CD14-positive monocyte (primary cell): Measurements from ENCODE around the gene TSPAN3. TPM values are rescaled to one million over a fixed set of nuclear protein-coding genes. Genes with fewer than 3 reads are reported as not detected.

Experiments
- DNase-seq, 3 donors: peaks; one replicate each; pipeline ENCODE4 v3.0.0-alpha.2; 2011 to 2022
- H2AFZ ChIP-seq: 2 replicates; pipeline ENCODE4 v1.6.0; 2012; ENCODE audit warnings: mild to moderate bottlenecking, low read depth, low read length, inconsistent platforms; ENCODE audit not compliant: insufficient read depth, poor library complexity, severe bottlenecking
- H3K27ac ChIP-seq, 2 donors: 1 replicate in 1 of 2; 2 replicates in 1 of 2; pipeline ENCODE4 v1.5.1; 2012 to 2013; ENCODE audit warnings: low read length in 2 of 2, control low read depth in 1 of 2, inconsistent platforms in 1 of 2, low read depth in 1 of 2, mild to moderate bottlenecking in 1 of 2
- H3K27me3 ChIP-seq, 2 donors: one replicate each; pipeline versions ENCODE4 v1.6.0 to v1.6.1; 2011 to 2013; ENCODE audit warnings: low read length in 2 of 2; ENCODE audit not compliant: control insufficient read depth in 2 of 2, insufficient read depth in 2 of 2
- H3K36me3 ChIP-seq, 2 donors: replicated peaks in 1 of 2; 1 replicate in 1 of 2; 2 replicates in 1 of 2; pipeline versions ENCODE4 v1.5.1 to v1.6.1; 2012 to 2013; ENCODE audit warnings: low read length in 2 of 2, control low read depth in 1 of 2, inconsistent platforms in 1 of 2, mild to moderate bottlenecking in 1 of 2; ENCODE audit not compliant: insufficient read depth in 2 of 2, control insufficient read depth in 1 of 2
- H3K4me1 ChIP-seq, 2 donors: 1 replicate in 1 of 2; 2 replicates in 1 of 2; pipeline versions ENCODE4 v1.5.1 to v1.6.1; 2012 to 2013; ENCODE audit warnings: low read length in 2 of 2, control low read depth in 1 of 2, inconsistent platforms in 1 of 2, mild to moderate bottlenecking in 1 of 2, moderate library complexity in 1 of 2; ENCODE audit not compliant: insufficient read depth in 2 of 2, control insufficient read depth in 1 of 2
- H3K4me2 ChIP-seq: replicated peaks from 2 replicates; pipeline ENCODE3; 2012; ENCODE audit warnings: low read length, moderate library complexity, mild to moderate bottlenecking; ENCODE audit not compliant: poor library complexity, severe bottlenecking; ENCODE audit errors: extremely low read depth
- H3K4me3 ChIP-seq, 3 experiments: fragments of 200-600 bp in 1 of 3; sonication (generic) in 1 of 3; replicated peaks in 1 of 3; 1 replicate in 2 of 3; 2 replicates in 1 of 3; pipeline ENCODE4 v1.5.1; 2011 to 2013; ENCODE audit warnings: low read length in 3 of 3, mild to moderate bottlenecking in 3 of 3, control low read depth in 2 of 3, low read depth in 2 of 3, inconsistent platforms in 1 of 3, moderate library complexity in 1 of 3
- H3K79me2 ChIP-seq: 2 replicates; pipeline ENCODE4 v1.6.0; 2012; ENCODE audit warnings: mild to moderate bottlenecking, control low read depth, inconsistent platforms, low read length, moderate library complexity; ENCODE audit not compliant: insufficient read depth
- H3K9ac ChIP-seq: 2 replicates; pipeline ENCODE4 v1.6.0; 2017; ENCODE audit warnings: low read length, mild to moderate bottlenecking; ENCODE audit not compliant: insufficient read depth, poor library complexity, severe bottlenecking
- H3K9me3 ChIP-seq, 2 donors: replicated peaks in 1 of 2; 1 replicate in 1 of 2; 2 replicates in 1 of 2; pipeline versions ENCODE4 v1.5.1 to v1.6.1; 2012 to 2013; ENCODE audit warnings: low read length in 2 of 2, control low read depth in 1 of 2; ENCODE audit not compliant: control insufficient read depth in 1 of 2, insufficient read depth in 1 of 2
- H4K20me1 ChIP-seq: 2 replicates; pipeline ENCODE4 v1.6.0; 2012; ENCODE audit warnings: mild to moderate bottlenecking, low read length, control low read depth, moderate library complexity; ENCODE audit not compliant: insufficient read depth
- H3K27ac Mint-ChIP-seq, 7 donors: one replicate each; pipeline ENCODE4 v1.8.0; 2020; ENCODE audit warnings: mild to moderate bottlenecking in 7 of 7, mixed read lengths in 7 of 7, moderate library complexity in 6 of 7, inconsistent platforms in 2 of 7
- H3K27me3 Mint-ChIP-seq, 3 donors: one replicate each; pipeline ENCODE4 v1.8.0; 2021 to 2022; ENCODE audit warnings: low read depth in 3 of 3, mild to moderate bottlenecking in 3 of 3, mixed read lengths in 3 of 3, moderate library complexity in 3 of 3, inconsistent platforms in 1 of 3
- H3K36me3 Mint-ChIP-seq, 2 donors: one replicate each; pipeline ENCODE4 v1.8.0; 2020; ENCODE audit warnings: mixed read lengths in 2 of 2, inconsistent platforms in 1 of 2, mild to moderate bottlenecking in 1 of 2
- H3K4me1 Mint-ChIP-seq: one replicate; pipeline ENCODE4 v1.8.0; 2020; ENCODE audit warnings: mild to moderate bottlenecking, mixed read lengths
- H3K4me3 Mint-ChIP-seq, 2 donors: one replicate each; pipeline ENCODE4 v1.8.0; 2020; ENCODE audit warnings: mild to moderate bottlenecking in 2 of 2, mixed read lengths in 2 of 2, moderate library complexity in 1 of 2
- H3K9me3 Mint-ChIP-seq, 7 donors: one replicate each; pipeline ENCODE4 v1.8.0; 2020 to 2022; ENCODE audit warnings: mixed read lengths in 7 of 7, mild to moderate bottlenecking in 6 of 7, moderate library complexity in 6 of 7, inconsistent platforms in 2 of 7
- WGBS: methylation state at CpG from one replicate; pipeline ENCODE4 v1.1.5; 2013; ENCODE audit warnings: missing lambda C conversion rate; ENCODE audit not compliant: insufficient coverage; 5-methylcytosine and 5-hydroxymethylcytosine counted together
- intact Hi-C, 2 donors: fragments of 100-400 bp; cut with micrococcal nuclease; formaldehyde crosslinking; loops; one replicate each; pipeline versions ENCODE4 v1.15.0 to v1.15.1; 2023
- polyA plus RNA-seq, 3 donors: library from polyadenylated mRNA; depleted of rRNA in 1 of 3; unstranded in 2 of 3; stranded (reverse) in 1 of 3; fragments of 300-500 nt in 2 of 3; fragments of >200 nt in 1 of 3; fragmentation: Illumina TruSeq in 2 of 3; gene quantifications; 1 replicate in 2 of 3; 2 replicates in 1 of 3; pipeline ENCODE4 v1.2.3, GENCODE V29; 2012 to 2021
- TF ChIP-seq, protein P1 (sequence below): fragments of 200-600 bp; IDR thresholded peaks from one replicate; pipeline ENCODE4 v1.8.0; 2022; ENCODE audit warnings: antibody characterized with exemption, mild to moderate bottlenecking

The TSPAN3 gene
- polyA plus RNA-seq, 3 donors: 26.0 to 68.0 (median 53.2) TPM

DNA sequence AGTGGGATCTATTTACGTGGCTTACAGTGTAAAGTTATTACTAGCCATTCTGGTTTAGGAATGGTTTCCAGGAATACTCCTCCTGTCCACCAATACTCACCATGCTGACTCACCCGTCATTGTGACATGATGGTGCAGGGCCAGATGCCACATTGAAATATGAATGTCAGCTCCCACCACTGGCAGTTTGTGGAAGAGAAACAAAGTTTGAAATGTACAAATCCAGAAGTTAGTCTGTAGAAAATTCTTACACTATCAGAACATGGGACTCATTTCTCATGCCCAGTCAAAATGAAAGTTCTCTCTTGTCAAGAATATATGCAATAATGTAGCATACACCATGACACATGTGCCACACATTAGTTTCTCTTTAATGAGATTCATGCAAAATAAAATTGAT is 14.4 kb upstream of the TSPAN3 start:
- intact Hi-C loops: no loop called here
- Mint-ChIP-seq H3K4me3 (no peak overlapping the region), H3K36me3 (no peaks in the 10 kb centered on the region), H3K9me3 (peaks cover 0 to 2% (median 0%) of the 10 kb centered on the region in 7 donors), H3K27ac (no peak overlapping the region), H3K27me3 (peaks cover 0 to 9% (median 5%) of the 10 kb centered on the region in 3 donors), H3K4me1 (peaks cover 24% of the 10 kb centered on the region)
- H3K9ac ChIP-seq: no peak overlapping the region
- H3K36me3 ChIP-seq: no peaks in the 10 kb centered on the region
- no peak overlapping the region for H3K4me3 ChIP-seq
- no peak overlapping the region for H3K4me2 ChIP-seq
- no peaks in the 10 kb centered on the region for H3K27me3 ChIP-seq
- peak in 2 of 3 donors; percentile 14 to 59 for DNase-seq
- H3K9me3 ChIP-seq: no peaks in the 10 kb centered on the region
- peaks cover 12 to 24% of the 10 kb centered on the region in 2 donors for H3K4me1 ChIP-seq
- no peaks in the 10 kb centered on the region for H3K79me2 ChIP-seq
- TF ChIP-seq, protein P1, sequence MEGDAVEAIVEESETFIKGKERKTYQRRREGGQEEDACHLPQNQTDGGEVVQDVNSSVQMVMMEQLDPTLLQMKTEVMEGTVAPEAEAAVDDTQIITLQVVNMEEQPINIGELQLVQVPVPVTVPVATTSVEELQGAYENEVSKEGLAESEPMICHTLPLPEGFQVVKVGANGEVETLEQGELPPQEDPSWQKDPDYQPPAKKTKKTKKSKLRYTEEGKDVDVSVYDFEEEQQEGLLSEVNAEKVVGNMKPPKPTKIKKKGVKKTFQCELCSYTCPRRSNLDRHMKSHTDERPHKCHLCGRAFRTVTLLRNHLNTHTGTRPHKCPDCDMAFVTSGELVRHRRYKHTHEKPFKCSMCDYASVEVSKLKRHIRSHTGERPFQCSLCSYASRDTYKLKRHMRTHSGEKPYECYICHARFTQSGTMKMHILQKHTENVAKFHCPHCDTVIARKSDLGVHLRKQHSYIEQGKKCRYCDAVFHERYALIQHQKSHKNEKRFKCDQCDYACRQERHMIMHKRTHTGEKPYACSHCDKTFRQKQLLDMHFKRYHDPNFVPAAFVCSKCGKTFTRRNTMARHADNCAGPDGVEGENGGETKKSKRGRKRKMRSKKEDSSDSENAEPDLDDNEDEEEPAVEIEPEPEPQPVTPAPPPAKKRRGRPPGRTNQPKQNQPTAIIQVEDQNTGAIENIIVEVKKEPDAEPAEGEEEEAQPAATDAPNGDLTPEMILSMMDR: no peak
- WGBS: no CpG with 5 or more reads among the region's 2 CpGs
- no peak overlapping the region for H3K27ac ChIP-seq
- no peaks in the 10 kb centered on the region for H4K20me1 ChIP-seq
- H2AFZ ChIP-seq: no peak overlapping the region

DNA sequence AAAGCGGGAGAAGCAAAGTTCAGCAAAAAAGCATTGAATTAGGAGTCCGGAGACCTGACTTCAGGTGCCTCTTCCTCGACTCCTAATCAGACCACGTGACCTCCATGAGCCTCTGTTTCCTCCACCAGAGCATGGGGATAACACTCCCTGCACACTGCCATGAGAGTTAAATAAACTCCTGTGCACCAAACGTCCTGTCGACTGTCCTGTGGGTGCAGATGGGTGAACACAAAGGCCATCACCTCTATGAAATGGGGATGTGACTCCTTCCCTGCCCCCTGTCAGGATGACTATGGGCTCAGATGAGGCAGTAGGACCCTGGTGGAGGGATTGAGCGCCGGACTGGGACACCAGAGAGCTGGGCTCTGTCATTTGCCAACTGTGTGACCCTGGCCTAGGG is 13.5 kb upstream of the TSPAN3 start:
- H4K20me1 ChIP-seq: no peaks in the 10 kb centered on the region
- no peak overlapping the region for H3K4me3 ChIP-seq
- no peaks in the 10 kb centered on the region for H3K27me3 ChIP-seq
- Mint-ChIP-seq H3K4me1 (peaks cover 24% of the 10 kb centered on the region), H3K4me3 (no peak overlapping the region), H3K9me3 (peaks cover 0 to 2% (median 0%) of the 10 kb centered on the region in 7 donors), H3K36me3 (no peaks in the 10 kb centered on the region), H3K27ac (no peak overlapping the region), H3K27me3 (peaks cover 0 to 9% (median 5%) of the 10 kb centered on the region in 3 donors)
- H3K9ac ChIP-seq: no peak overlapping the region
- no peaks in the 10 kb centered on the region for H3K79me2 ChIP-seq
- DNase-seq: no peak
- intact Hi-C loops: no loop called here
- H3K27ac ChIP-seq: no peak overlapping the region
- no peaks in the 10 kb centered on the region for H3K9me3 ChIP-seq
- no peak overlapping the region for H3K4me2 ChIP-seq
- no peaks in the 10 kb centered on the region for H3K36me3 ChIP-seq
- 88% methylated on average over 6 of the region's 8 CpGs for WGBS
- H2AFZ ChIP-seq: no peak overlapping the region
- H3K4me1 ChIP-seq: peaks cover 12 to 26% of the 10 kb centered on the region in 2 donors
- TF ChIP-seq, protein P1: no peak
